Stimulated activated CD8-positive, alpha-beta memory T cell treated with anti-CD3 and anti-CD28 coated beads, Interleukin-2, amount 100 ng/mL, for 48 hours (primary cell): Measurements from ENCODE around the gene POMT2.
"Not testable (repeated sequence)": the region's sequence is repeated elsewhere in the genome, so short reads cannot be mapped to it uniquely, and the experiment has no call there.

ENCODE experiments used
- DNase-seq, 2 donors: peaks; one replicate each; pipeline ENCODE4 v3.0.0-alpha.2; 2020; ENCODE audit warnings: low read depth in 2 of 2

The POMT2 gene

DNA sequence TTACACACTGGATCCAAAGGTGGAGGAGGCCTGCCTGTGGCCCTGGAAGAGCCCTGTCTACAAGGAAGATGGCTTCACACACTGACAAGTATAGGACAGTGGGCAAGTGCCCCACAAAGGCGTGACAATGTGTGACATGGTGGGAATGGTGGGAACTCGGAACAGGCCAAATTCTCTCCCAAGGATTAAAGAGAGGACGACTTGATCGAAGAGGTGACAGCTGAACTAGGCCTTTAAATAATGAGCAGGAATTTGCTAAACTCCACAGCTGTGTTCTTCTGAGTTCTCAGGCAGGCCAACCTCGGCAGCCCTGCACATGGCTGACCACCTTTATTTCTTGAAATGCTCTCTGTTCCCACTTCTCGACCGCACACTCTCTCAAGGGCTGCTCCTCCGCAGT lies 23.8 kb downstream of the POMT2 start:
- DNase-seq = no peak

DNA sequence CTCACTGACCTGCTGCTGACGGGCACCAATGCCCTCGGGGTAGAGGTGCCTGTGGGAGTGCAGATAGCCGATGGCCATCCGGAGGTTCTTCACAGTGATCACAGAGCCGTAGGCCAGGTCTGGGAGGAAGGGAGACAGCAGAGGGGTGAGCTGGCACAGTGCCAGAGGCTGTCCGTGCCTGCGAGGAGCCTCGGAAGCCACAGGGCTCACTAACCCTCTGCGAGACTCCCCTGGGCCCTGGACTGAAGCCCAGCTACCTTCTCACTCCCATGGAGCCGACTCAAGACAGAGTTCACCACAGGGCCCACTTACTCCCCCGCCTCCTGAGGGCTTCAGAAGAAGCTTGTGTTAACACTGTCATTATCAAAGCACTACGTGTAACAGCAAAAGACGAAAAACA lies 24.5 kb downstream of the POMT2 start:
- DNase-seq = no peak

GRCh38 chr14:77290705-77291104 lies 30.0 kb downstream of the POMT2 start:
- no peak for DNase-seq

- no peak for DNase-seq
Observed at GRCh38 chr14:77286576-77286975, 34.1 kb downstream of the POMT2 start.

GRCh38 chr14:77284466-77284865 lies 36.2 kb downstream of the POMT2 start:
- no peak for DNase-seq

DNA sequence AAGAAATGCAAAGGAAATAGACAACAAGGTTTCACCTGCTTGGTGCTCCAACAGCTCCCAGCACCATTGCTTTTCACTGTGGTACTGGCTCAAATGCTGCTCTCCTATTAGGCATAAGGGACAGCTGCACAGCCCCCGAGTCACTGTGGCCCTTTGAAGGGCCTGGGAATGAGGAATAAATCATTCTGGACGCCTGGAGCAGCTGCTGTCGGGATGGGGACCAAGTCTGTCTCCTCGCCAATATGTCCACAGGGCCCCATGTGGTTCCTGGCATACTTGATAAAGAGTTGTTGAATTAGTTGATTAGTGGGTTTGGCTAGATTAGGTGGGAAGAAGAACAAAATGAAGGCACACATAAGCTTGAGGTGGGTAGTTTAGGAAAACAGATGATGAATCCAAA lies 36.6 kb downstream of the POMT2 start:
- no peak for DNase-seq

- DNase-seq = no peak
Observed at GRCh38 chr14:77281852-77282410, 38.8 kb downstream of the POMT2 start.

- DNase-seq = not testable (repeated sequence)
Observed at GRCh38 chr14:77280921-77281320, 39.8 kb downstream of the POMT2 start.

DNA sequence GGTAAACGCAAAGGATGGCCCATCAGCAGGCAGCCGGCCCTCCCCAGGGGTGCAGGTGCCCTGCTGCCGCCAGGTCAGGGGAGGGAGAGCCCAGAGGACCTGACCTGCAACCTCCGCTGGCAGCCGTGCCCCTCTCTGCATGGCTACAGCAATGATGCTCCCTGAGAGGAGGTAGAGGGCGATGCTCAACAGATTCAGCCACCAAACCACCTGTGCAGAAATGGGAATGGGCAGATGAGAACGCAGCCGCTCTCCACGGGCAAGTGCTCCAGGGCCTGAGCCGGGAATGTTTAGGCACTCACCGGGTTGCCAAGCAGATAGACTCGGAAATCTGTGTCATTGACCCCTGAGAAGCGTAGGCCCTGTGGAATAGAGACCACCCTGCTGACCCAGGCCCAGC lies 41.0 kb downstream of the POMT2 start:
- DNase-seq = no peak

- no peak for DNase-seq
Observed at GRCh38 chr14:77278461-77279230, 42.0 kb downstream of the POMT2 start.

- DNase-seq = no peak
Observed at GRCh38 chr14:77276959-77277358, 43.7 kb downstream of the POMT2 start.

DNA sequence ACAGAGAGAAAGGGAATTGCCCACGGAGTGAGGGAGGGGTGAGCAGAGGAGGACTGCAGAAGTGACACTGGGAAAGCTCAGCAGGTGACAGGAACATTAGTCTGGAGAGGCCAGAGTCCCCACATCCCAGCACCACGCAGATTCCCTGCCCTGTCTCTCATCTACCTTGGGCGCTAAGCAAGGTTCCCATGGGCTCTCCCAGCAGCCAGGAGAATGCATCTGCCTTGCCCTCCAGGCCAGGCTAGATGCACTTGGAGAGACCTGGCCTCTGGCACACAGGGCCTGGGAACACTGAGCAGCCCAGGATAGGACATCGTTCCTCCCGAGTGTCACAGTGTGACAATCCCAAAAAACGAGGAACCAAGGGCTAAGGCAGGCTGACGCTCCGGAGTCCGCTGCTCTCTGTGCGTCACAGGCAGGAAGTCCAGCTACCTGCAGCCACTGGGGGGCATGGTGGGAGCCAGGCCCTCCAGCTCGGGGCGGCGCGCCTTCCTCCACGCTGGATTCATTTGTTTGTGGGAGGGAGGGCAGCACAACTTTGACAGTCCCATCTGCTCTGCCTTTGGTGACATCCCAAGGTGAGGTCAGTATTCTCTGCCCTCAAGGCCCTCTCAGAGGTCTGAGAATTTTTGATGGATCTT lies 44.3 kb downstream of the POMT2 start:
- no peak for DNase-seq

- no peak for DNase-seq
Observed at GRCh38 chr14:77275601-77276017, 45.1 kb downstream of the POMT2 start.

- no peak for DNase-seq
Observed at GRCh38 chr14:77275041-77275580, 45.6 kb downstream of the POMT2 start.

DNA sequence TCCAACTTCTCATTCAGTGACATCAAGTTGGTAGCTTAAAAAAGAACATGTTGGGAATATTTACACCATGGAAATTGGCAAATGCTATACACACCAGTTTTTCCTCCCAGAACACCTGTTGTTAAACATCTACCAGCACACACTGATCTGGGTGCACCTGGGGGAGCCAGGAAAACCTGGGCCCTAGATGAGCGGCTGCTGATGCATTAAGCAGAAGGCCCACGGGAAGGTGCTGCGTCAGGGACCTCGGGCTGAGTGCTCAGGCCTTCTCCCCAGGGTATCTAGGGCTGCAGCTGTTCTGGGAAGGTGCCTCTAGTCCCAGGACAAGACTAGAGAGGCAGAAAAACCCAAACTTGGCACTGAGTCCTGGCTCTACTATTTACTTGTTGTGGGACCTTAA lies 46.9 kb downstream of the POMT2 start:
- DNase-seq = no peak

- DNase-seq = no peak
Observed at GRCh38 chr14:77272261-77272660, 48.4 kb downstream of the POMT2 start.

DNA sequence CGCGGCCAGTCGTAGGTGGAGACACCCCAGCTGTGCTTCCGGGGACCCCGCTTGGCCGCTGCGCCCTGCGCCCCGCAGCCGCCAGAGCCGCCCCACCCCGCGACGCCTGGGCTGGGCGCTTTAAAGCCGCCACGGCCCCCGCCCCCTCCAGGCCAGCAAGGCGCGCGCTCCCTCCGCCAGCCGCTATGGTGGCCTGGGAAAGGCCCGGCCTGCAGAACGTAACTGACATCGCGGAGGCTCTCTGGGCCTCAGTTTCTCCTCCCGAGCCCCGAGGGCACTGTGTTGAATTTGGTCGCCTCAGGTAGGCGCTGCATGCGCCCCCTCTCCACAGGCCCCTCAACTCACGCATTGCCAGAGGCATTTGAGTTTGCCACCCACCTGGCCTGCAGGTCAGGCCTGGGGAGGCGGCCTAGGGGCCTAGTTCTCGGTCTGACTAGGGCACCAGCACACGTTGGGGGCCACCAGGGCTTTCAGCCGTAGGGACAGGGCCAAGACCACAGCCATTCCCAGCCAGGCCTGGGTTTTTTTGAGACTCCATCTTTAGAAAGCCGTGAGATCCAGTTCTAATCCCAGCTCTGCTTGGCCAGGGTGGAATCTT lies 49.5 kb downstream of the POMT2 start, which contains the start of gene NGB:
Gene NGB (minus strand): TSS at position 94 of the 598 bp plus-strand sequence. CDS start 269 bp downstream, outside the sequence.
- no peak for DNase-seq

GRCh38 chr14:77270361-77271112 lies 50.1 kb downstream of the POMT2 start:
- no peak for DNase-seq

DNA sequence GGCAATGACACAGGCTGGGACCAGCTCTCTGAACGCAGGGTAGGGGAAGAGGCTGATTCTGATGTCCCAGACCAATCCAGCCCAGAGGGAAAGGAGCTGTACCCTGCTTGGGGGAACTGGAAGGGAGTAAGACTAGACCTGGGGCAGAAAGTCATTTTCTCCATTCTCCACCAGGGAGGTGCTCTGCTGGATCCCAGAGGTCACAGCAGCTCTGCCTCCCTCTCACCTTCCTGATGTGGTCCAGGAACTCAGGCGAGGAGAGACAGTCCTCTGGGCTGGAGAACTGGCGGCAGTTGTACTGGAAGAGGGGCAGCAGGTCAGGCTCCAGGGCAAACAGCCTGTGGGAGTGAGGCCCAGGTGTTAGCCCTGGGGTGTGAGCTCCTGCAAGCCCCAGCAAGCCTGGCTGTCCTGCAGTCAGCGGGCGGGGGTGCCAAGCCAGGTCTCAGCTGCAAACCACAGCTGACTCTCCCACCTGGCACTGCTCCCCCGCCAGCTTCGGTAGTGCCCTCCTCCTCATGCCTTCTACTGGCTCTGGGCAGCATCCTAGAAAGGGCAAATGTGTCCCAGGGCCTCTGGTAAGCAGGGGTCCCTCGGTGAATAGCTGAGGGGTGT lies 51.6 kb downstream of the POMT2 start:
- DNase-seq = no peak

GRCh38 chr14:77267937-77268699 lies 52.6 kb downstream of the POMT2 start:
- no peak for DNase-seq
